OCI-LY3 (cell line): ENCODE results near the gene CUL7.

Source experiments
- H2AFZ ChIP-seq: fragments of 200-600, 300-600 bp; shearing (Covaris generic); 2 replicates; pipeline ENCODE4 v1.6.0; 2014; ENCODE audit warnings: antibody characterized with exemption, low read depth, low read length
- H3K27ac ChIP-seq: fragments of 200-600, 300-600 bp; sonication (generic); 2 replicates; pipeline ENCODE4 v1.5.1; 2014; ENCODE audit warnings: mild to moderate bottlenecking, low read length, moderate library complexity, mixed read lengths
- H3K27me3 ChIP-seq: fragments of 200-600, 300-600 bp; sonication (generic); 2 replicates; pipeline ENCODE4 v1.6.1; 2014; ENCODE audit warnings: low read depth, low read length, mixed read lengths
- H3K36me3 ChIP-seq: fragments of 200-600, 300-600 bp; sonication (generic); replicated peaks from 2 replicates; pipeline ENCODE3; 2014; ENCODE audit warnings: low read depth, low read length, mixed read lengths
- H3K4me1 ChIP-seq: fragments of 300-600, 200-600 bp; sonication (generic); 2 replicates; pipeline ENCODE4 v1.6.1; 2014; ENCODE audit warnings: low read length, mixed read lengths
- H3K4me2 ChIP-seq: fragments of 200-600, 300-600 bp; sonication (generic); 2 replicates; pipeline ENCODE4 v1.6.1; 2014; ENCODE audit warnings: low read length, mixed read lengths
- H3K4me3 ChIP-seq: fragments of 300-600, 200-600 bp; sonication (generic); 2 replicates; pipeline ENCODE4 v1.5.1; 2014; ENCODE audit warnings: antibody characterized with exemption, mild to moderate bottlenecking, low read length, moderate library complexity
- H3K79me2 ChIP-seq: fragments of 300-600, 200-600 bp; shearing (Covaris generic); 2 replicates; pipeline ENCODE4 v1.6.1; 2014; ENCODE audit warnings: mild to moderate bottlenecking, low read length, mixed read lengths
- H3K9ac ChIP-seq: fragments of 300-600, 200-600 bp; shearing (Covaris generic); 2 replicates; pipeline ENCODE4 v1.6.0; 2014; ENCODE audit warnings: mild to moderate bottlenecking, low read length, moderate library complexity
- H3K9me3 ChIP-seq: fragments of 200-600, 300-600 bp; shearing (Covaris generic); 2 replicates; pipeline ENCODE4 v1.6.1; 2014; ENCODE audit warnings: low read length, mixed read lengths; ENCODE audit not compliant: insufficient read depth
- H4K20me1 ChIP-seq: fragments of 200-600, 300-600 bp; sonication (generic); 2 replicates; pipeline ENCODE4 v1.6.1; 2016; ENCODE audit warnings: low read length, mixed read lengths; ENCODE audit not compliant: insufficient read depth
- CTCF ChIP-seq: fragments of 200-600, 300-600 bp; sonication (generic); IDR thresholded peaks from 2 replicates; pipeline ENCODE4 v1.5.1; 2014; ENCODE audit warnings: antibody characterized with exemption, low read length, low read depth
- EZH2phosphoT487 ChIP-seq: fragments of 200-600 bp; shearing (Covaris generic); IDR thresholded peaks from 2 replicates; pipeline ENCODE4 v1.6.1; 2018; ENCODE audit warnings: antibody characterized with exemption, mixed run types, low read depth

CUL7 gene

GRCh38 chr6:43060034-43060754 lies 6.5 kb upstream of the CUL7 start:
- H3K4me3 ChIP-seq = peak overlapping the region; percentile 76
- peaks cover 18% of the 10 kb centered on the region for H3K79me2 ChIP-seq
- peak overlapping the region; percentile 83 for H3K4me2 ChIP-seq
- TF ChIP-seq EZH2phosphoT487 (no peak), CTCF (no peak)
- no peaks in the 10 kb centered on the region for H4K20me1 ChIP-seq
- peaks cover 13% of the 10 kb centered on the region for H3K4me1 ChIP-seq
- H3K9me3 ChIP-seq = no peaks in the 10 kb centered on the region
- no peaks in the 10 kb centered on the region for H3K27me3 ChIP-seq
- peak overlapping the region; percentile 49; the same call in 1 of the 2 replicates for H3K27ac ChIP-seq
- H2AFZ ChIP-seq = peak overlapping the region; percentile 96
- H3K36me3 ChIP-seq = peaks cover 16% of the 10 kb centered on the region
- peak overlapping the region; percentile 69 for H3K9ac ChIP-seq

GRCh38 chr6:43059168-43060033 lies 5.8 kb upstream of the CUL7 start, which contains the start of the genes KLC4 and MRPL2:
TSS of gene KLC4 (plus strand) at chr6:43059631. CDS start at chr6:43061336, 1,705 bp downstream.
TSS of gene MRPL2 (minus strand) at chr6:43059434. CDS start at chr6:43059381, 53 bp downstream.
- Histone ChIP-seq H3K79me2 (peaks cover 18% of the 10 kb centered on the region), H3K9me3 (no peaks in the 10 kb centered on the region), H3K36me3 (peaks cover 16% of the 10 kb centered on the region), H3K4me2 (peak within 1 kb of the TSS; percentile 96), H3K9ac (peak within 1 kb of the TSS; percentile 72), H3K4me1 (peaks cover 13% of the 10 kb centered on the region), H3K27me3 (no peaks in the 10 kb centered on the region), H4K20me1 (no peaks in the 10 kb centered on the region), H2AFZ (peak within 1 kb of the TSS; percentile 96), H3K4me3 (peak within 1 kb of the TSS; percentile 76), H3K27ac (peak within 1 kb of the TSS; percentile 49)
- TF ChIP-seq EZH2phosphoT487 (no peak), CTCF (no peak)

- peak overlapping the region; percentile 96 for H3K4me2 ChIP-seq
- H4K20me1 ChIP-seq = no peaks in the 10 kb centered on the region
- peaks cover 17% of the 10 kb centered on the region for H3K4me1 ChIP-seq
- H3K27me3 ChIP-seq = no peaks in the 10 kb centered on the region
- no peak for TF ChIP-seq CTCF
- no peak for TF ChIP-seq EZH2phosphoT487
- peaks cover 18% of the 10 kb centered on the region for H3K79me2 ChIP-seq
- peaks cover 16% of the 10 kb centered on the region for H3K36me3 ChIP-seq
- H3K9ac ChIP-seq = peak overlapping the region; percentile 72
- no peaks in the 10 kb centered on the region for H3K9me3 ChIP-seq
- H3K4me3 ChIP-seq = peak overlapping the region; percentile 76
- no peak overlapping the region for H2AFZ ChIP-seq
- H3K27ac ChIP-seq = peak overlapping the region; percentile 3; the same call in 1 of the 2 replicates
Observed at GRCh38 chr6:43058531-43058930, 4.9 kb upstream of the CUL7 start.

GRCh38 chr6:43055966-43056365 lies 2.3 kb upstream of the CUL7 start:
- H3K4me2 ChIP-seq = no peak overlapping the region
- peaks cover 33% of the 10 kb centered on the region for H3K79me2 ChIP-seq
- H3K4me1 ChIP-seq = peaks cover 24% of the 10 kb centered on the region
- H3K27ac ChIP-seq = no peak overlapping the region
- H3K9me3 ChIP-seq = no peaks in the 10 kb centered on the region
- no peak overlapping the region for H3K9ac ChIP-seq
- TF ChIP-seq CTCF (no peak), EZH2phosphoT487 (no peak)
- H3K4me3 ChIP-seq = no peak overlapping the region
- peaks cover 19% of the 10 kb centered on the region for H3K36me3 ChIP-seq
- no peak overlapping the region for H2AFZ ChIP-seq
- H3K27me3 ChIP-seq = no peaks in the 10 kb centered on the region
- no peaks in the 10 kb centered on the region for H4K20me1 ChIP-seq
